NB4 (cell line): ENCODE measurements around the gene RPS6KA2.

Source experiments
- DNase-seq: peaks from one replicate; pipeline ENCODE4 v3.0.0; 2010; ENCODE audit warnings: low read depth
- H3K4me3 ChIP-seq: one replicate; pipeline ENCODE4 v1.5.1; 2011; ENCODE audit warnings: mild to moderate bottlenecking, low read depth, low read length, moderate library complexity
- CTCF ChIP-seq: IDR thresholded peaks from one replicate; pipeline ENCODE4 v1.5.1; 2012; ENCODE audit warnings: low read depth, low read length
- MAX ChIP-seq: IDR thresholded peaks from 2 replicates; pipeline ENCODE4 v1.6.1; 2011; ENCODE audit warnings: low read depth, low read length
- MYC ChIP-seq: IDR thresholded peaks from 2 replicates; pipeline ENCODE4 v1.6.1; 2011; ENCODE audit warnings: low read depth, low read length
- POLR2A ChIP-seq: IDR thresholded peaks from 2 replicates; pipeline ENCODE4 v1.6.1; 2011; ENCODE audit warnings: mild to moderate bottlenecking; ENCODE audit not compliant: insufficient read length; ENCODE audit errors: extremely low read depth

Gene RPS6KA2

GRCh38 chr6:166450167-166450873 lies 176.7 kb downstream of the RPS6KA2 start:
- DNase-seq, result no peak
- no peak overlapping the region for H3K4me3 ChIP-seq
- no peak for TF ChIP-seq MAX
- TF ChIP-seq MYC, result no peak
- TF ChIP-seq POLR2A, result no peak
- TF ChIP-seq CTCF, result no peak

GRCh38 chr6:166449641-166450040 lies 177.4 kb downstream of the RPS6KA2 start:
- no peak overlapping the region for H3K4me3 ChIP-seq
- TF ChIP-seq CTCF (no peak), MAX (no peak), POLR2A (no peak), MYC (no peak)
- DNase-seq, result no peak

GRCh38 chr6:166449036-166449435 lies 178.0 kb downstream of the RPS6KA2 start:
- DNase-seq, result no peak
- TF ChIP-seq POLR2A, result no peak
- no peak for TF ChIP-seq MYC
- no peak overlapping the region for H3K4me3 ChIP-seq

GRCh38 chr6:166448432-166448831 lies 178.6 kb downstream of the RPS6KA2 start:
- no peak for DNase-seq
- TF ChIP-seq MYC (no peak), POLR2A (no peak), MAX (no peak), CTCF (no peak)
- no peak overlapping the region for H3K4me3 ChIP-seq

GRCh38 chr6:166446567-166447065 lies 180.4 kb downstream of the RPS6KA2 start:
- DNase-seq, result no peak
- TF ChIP-seq MYC (no peak), POLR2A (no peak)
- H3K4me3 ChIP-seq, result no peak overlapping the region

GRCh38 chr6:166446146-166446545 lies 180.9 kb downstream of the RPS6KA2 start:
- no peak overlapping the region for H3K4me3 ChIP-seq
- TF ChIP-seq MYC (no peak), CTCF (no peak), POLR2A (no peak), MAX (no peak)
- DNase-seq, result no peak

- H3K4me3 ChIP-seq, result no peak overlapping the region
- TF ChIP-seq MAX (no peak), POLR2A (no peak), CTCF (no peak), MYC (no peak)
Measured at GRCh38 chr6:166444446-166444845, 182.6 kb downstream of the RPS6KA2 start.

More at GRCh38 chr6:166444446-166444845, 182.6 kb downstream of the RPS6KA2 start:
- no peak for DNase-seq
